Measurements from ENCODE around the gene SCAMP4.

DNA sequence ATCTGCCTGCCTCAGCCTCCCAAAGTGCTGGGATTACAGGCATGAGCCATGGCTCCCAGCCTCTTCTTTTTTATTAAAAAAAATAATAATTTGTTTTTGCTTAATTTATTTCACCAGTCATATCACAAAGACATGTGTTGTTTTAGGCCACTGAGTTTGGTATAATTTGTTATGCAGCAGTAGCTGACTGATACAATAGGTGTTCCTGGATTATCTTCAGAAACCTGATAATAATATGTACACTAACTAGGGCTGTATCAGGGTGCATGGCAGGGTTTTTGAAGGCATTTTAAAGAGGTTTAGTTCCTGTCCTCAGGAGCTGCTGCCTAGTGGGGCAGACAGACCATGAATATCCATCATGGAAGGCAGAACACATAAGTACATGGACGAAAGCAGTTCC is 26.2 kb downstream of the SCAMP4 start:
- TF ChIP-seq, protein P1, sequence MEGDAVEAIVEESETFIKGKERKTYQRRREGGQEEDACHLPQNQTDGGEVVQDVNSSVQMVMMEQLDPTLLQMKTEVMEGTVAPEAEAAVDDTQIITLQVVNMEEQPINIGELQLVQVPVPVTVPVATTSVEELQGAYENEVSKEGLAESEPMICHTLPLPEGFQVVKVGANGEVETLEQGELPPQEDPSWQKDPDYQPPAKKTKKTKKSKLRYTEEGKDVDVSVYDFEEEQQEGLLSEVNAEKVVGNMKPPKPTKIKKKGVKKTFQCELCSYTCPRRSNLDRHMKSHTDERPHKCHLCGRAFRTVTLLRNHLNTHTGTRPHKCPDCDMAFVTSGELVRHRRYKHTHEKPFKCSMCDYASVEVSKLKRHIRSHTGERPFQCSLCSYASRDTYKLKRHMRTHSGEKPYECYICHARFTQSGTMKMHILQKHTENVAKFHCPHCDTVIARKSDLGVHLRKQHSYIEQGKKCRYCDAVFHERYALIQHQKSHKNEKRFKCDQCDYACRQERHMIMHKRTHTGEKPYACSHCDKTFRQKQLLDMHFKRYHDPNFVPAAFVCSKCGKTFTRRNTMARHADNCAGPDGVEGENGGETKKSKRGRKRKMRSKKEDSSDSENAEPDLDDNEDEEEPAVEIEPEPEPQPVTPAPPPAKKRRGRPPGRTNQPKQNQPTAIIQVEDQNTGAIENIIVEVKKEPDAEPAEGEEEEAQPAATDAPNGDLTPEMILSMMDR (IDR thresholded peaks at IDR 0.05): no peak
- TF ChIP-seq POLR2A (IDR thresholded peaks at IDR 0.05): no peak

Measured in adrenal gland (tissue), 5 donors.